Measurements from ENCODE around the gene TNPO3.

GRCh38 chr7:129043012-129043411 is 11.9 kb downstream of the TNPO3 start:
- TF ChIP-seq CTCF (IDR thresholded peaks at IDR 0.05 in 2 of 3, conservative IDR thresholded peaks at IDR 0.05 in 1 of 3; ENCODE audit: borderline replicate concordance in 1 of 3, insufficient read depth in 1 of 3, low read depth in 2 of 3, low read length in 2 of 3): no peak
- no peak for TF ChIP-seq RAD21 (IDR thresholded peaks at IDR 0.05; ENCODE audit: low read depth)
- no peak for TF ChIP-seq SIN3A (IDR thresholded peaks at IDR 0.05; ENCODE audit: low read depth)
- no peak for TF ChIP-seq CEBPB (IDR thresholded peaks at IDR 0.05; ENCODE audit: low read depth)
- no peak for TF ChIP-seq EZH2phosphoT487 (IDR thresholded peaks at IDR 0.05; ENCODE audit: borderline replicate concordance)
- no peak for TF ChIP-seq YY1 (IDR thresholded peaks at IDR 0.05; ENCODE audit: extremely low read depth, insufficient replicate concordance, low read depth, low read length)
- no peak for TF ChIP-seq EZH2 (IDR thresholded peaks at IDR 0.05)
- no peak for TF ChIP-seq FOSL1 (IDR thresholded peaks at IDR 0.05; ENCODE audit: low read depth)
- TF ChIP-seq ATF3 (IDR thresholded peaks at IDR 0.05): no peak
- TF ChIP-seq POLR2A (IDR thresholded peaks at IDR 0.05; ENCODE audit: borderline replicate concordance, extremely low read depth, insufficient read depth, insufficient read length): no peak
- TF ChIP-seq SP1 (IDR thresholded peaks at IDR 0.05; ENCODE audit: low read depth): no peak
- no peak for TF ChIP-seq JUND (IDR thresholded peaks at IDR 0.05)
- TF ChIP-seq MAX (IDR thresholded peaks at IDR 0.05): no peak
